Measurements from ENCODE around the gene ZMPSTE24.

Gene ZMPSTE24

GRCh38 chr1:40307186-40307585, 49.1 kb downstream of the ZMPSTE24 start:
- no peak overlapping the region for H3K4me3 ChIP-seq (ENCODE audit: low read depth, low read length)
- no peak for DNase-seq (ENCODE audit: low read depth)
- TF ChIP-seq CTCF (IDR thresholded peaks at IDR 0.05; ENCODE audit: control insufficient read depth, extremely low read depth, insufficient read depth), result no peak

GRCh38 chr1:40308036-40308727, 50.1 kb downstream of the ZMPSTE24 start:
- DNase-seq (ENCODE audit: low read depth), result no peak
- H3K4me3 ChIP-seq (ENCODE audit: low read depth, low read length), result no peak overlapping the region
- no peak for TF ChIP-seq CTCF (IDR thresholded peaks at IDR 0.05; ENCODE audit: control insufficient read depth, extremely low read depth, insufficient read depth)

- DNase-seq (ENCODE audit: low read depth), result no peak
- no peak for TF ChIP-seq CTCF (IDR thresholded peaks at IDR 0.05; ENCODE audit: control insufficient read depth, extremely low read depth, insufficient read depth)
- no peak overlapping the region for H3K4me3 ChIP-seq (ENCODE audit: low read depth, low read length)
Measured at GRCh38 chr1:40309374-40310128, 51.5 kb downstream of the ZMPSTE24 start.

- no peak for TF ChIP-seq CTCF (IDR thresholded peaks at IDR 0.05; ENCODE audit: control insufficient read depth, extremely low read depth, insufficient read depth)
- no peak overlapping the region for H3K4me3 ChIP-seq (ENCODE audit: low read depth, low read length)
- DNase-seq (ENCODE audit: low read depth), result no peak
Measured at GRCh38 chr1:40310129-40310461, 52.1 kb downstream of the ZMPSTE24 start.

GRCh38 chr1:40310983-40311642, 53.1 kb downstream of the ZMPSTE24 start:
- no peak for TF ChIP-seq CTCF (IDR thresholded peaks at IDR 0.05; ENCODE audit: control insufficient read depth, extremely low read depth, insufficient read depth)
- no peak overlapping the region for H3K4me3 ChIP-seq (ENCODE audit: low read depth, low read length)
- DNase-seq (ENCODE audit: low read depth), result no peak

- TF ChIP-seq CTCF (IDR thresholded peaks at IDR 0.05; ENCODE audit: control insufficient read depth, extremely low read depth, insufficient read depth), result no peak
- no peak overlapping the region for H3K4me3 ChIP-seq (ENCODE audit: low read depth, low read length)
Measured at GRCh38 chr1:40311692-40312091, 53.7 kb downstream of the ZMPSTE24 start.

More at GRCh38 chr1:40311692-40312091, 53.7 kb downstream of the ZMPSTE24 start:
- no peak for DNase-seq (ENCODE audit: low read depth)

Measured in LNCaP clone FGC (cell line).